HCT116 (cell line): Measurements from ENCODE around the gene TDRD9. TPM values are rescaled to one million over a fixed set of nuclear protein-coding genes. Genes with fewer than 3 reads are reported as not detected.

Experiments
- ATAC-seq: fragments of 200-7000 bp; cut with Tn5 transposase; 2 replicates; pipeline ENCODE4 v1.9.1; 2020; ENCODE audit warnings: mild to moderate bottlenecking, moderate library complexity
- BruUV-seq: library from RNA; stranded (reverse); fragments of 400-500 nt; replicated peaks from 2 replicates; lab custom pipeline; 2021; lab: Mats Ljungman, UMichigan
- CTCF ChIA-PET: fragments of 300-600 bp; sonication (Branson Sonifier 250); formaldehyde crosslinking; loops from one replicate; lab custom pipeline; 2021; ENCODE audit warnings: antibody characterized with exemption; lab: Charles Lee
- POLR2A ChIA-PET: fragments of 300-600, 350-600 bp; sonication (Branson Sonifier 250); formaldehyde crosslinking; loops from one replicate; lab custom pipeline; 2021; ENCODE audit warnings: antibody characterized with exemption; lab: Charles Lee
- RAD21 ChIA-PET, 2 experiments: fragments of 300-600 bp; sonication (Branson Sonifier 250); formaldehyde crosslinking; loops; one replicate each; lab custom pipeline; 2023; ENCODE audit warnings: low total read pairs in 2 of 2; ENCODE audit not compliant: uncharacterized antibody in 2 of 2, unreplicated experiment in 2 of 2, low non-redundant PET in 1 of 2; lab: Charles Lee
- DNase-seq: peaks from one replicate; pipeline ENCODE4 v3.0.0-alpha.2; 2010; ENCODE audit warnings: low read depth, low spot score
- H2AFZ ChIP-seq: fragments of 200-600 bp; shearing (Covaris generic), sonication (generic); 2 replicates; pipeline ENCODE4 v1.6.1; 2017; ENCODE audit warnings: low read depth, mixed run types, mixed read lengths, antibody characterized with exemption, low read length; ENCODE audit not compliant: poor library complexity, severe bottlenecking
- H3K27ac ChIP-seq: 2 replicates; pipeline ENCODE4 v1.5.1; 2012; ENCODE audit warnings: low read depth, low read length
- H3K27me3 ChIP-seq: fragments of 200-600 bp; sonication (generic); 2 replicates; pipeline ENCODE4 v1.6.1; 2016; ENCODE audit warnings: mixed run types, low read length, mixed read lengths; ENCODE audit not compliant: insufficient read depth
- H3K36me3 ChIP-seq, 2 experiments: fragments of 200-500 bp in 1 of 2; fragments of 200-600 bp in 1 of 2; sonication (Bioruptor generic) in 1 of 2; sonication (generic) in 1 of 2; 2 replicates each; pipeline versions ENCODE4 v1.5.1 to v1.6.1; 2014 to 2016; ENCODE audit warnings: low read length in 2 of 2, inconsistent platforms in 1 of 2, mixed read lengths in 1 of 2, mixed run types in 1 of 2; ENCODE audit not compliant: insufficient read depth in 2 of 2, control insufficient read depth in 1 of 2
- H3K4me1 ChIP-seq, 2 experiments: fragments of 200-600 bp in 1 of 2; sonication (generic) in 1 of 2; 2 replicates each; pipeline versions ENCODE4 v1.5.1 to v1.6.1; 2012 to 2017; ENCODE audit warnings: low read length in 2 of 2, inconsistent platforms in 1 of 2, mild to moderate bottlenecking in 1 of 2, mixed read lengths in 1 of 2, mixed run types in 1 of 2, moderate library complexity in 1 of 2; ENCODE audit not compliant: insufficient read depth in 2 of 2, control insufficient read depth in 1 of 2
- H3K4me2 ChIP-seq: fragments of 200-600 bp; sonication (generic); 2 replicates; pipeline ENCODE4 v1.6.1; 2017; ENCODE audit warnings: mixed run types, low read length, mixed read lengths
- H3K4me3 ChIP-seq, 2 experiments: fragments of 200-600 bp in 1 of 2; sonication (generic) in 1 of 2; replicated peaks in 1 of 2; 2 replicates each; pipeline ENCODE4 v1.5.1; 2011 to 2016; ENCODE audit warnings: low read length in 2 of 2, control low read depth in 1 of 2, low read depth in 1 of 2, mild to moderate bottlenecking in 1 of 2, mixed read lengths in 1 of 2, mixed run types in 1 of 2
- H3K79me2 ChIP-seq: fragments of 200-600 bp; sonication (generic); 2 replicates; pipeline ENCODE4 v1.6.1; 2017; ENCODE audit warnings: mild to moderate bottlenecking, mixed run types, low read length, moderate library complexity, mixed read lengths; ENCODE audit not compliant: insufficient read depth
- H3K9ac ChIP-seq: fragments of 200-600 bp; sonication (generic); 2 replicates; pipeline ENCODE4 v1.6.1; 2016; ENCODE audit warnings: low read length, mixed read lengths
- H3K9me2 ChIP-seq: fragments of 200-600 bp; sonication (generic), shearing (Covaris generic); 2 replicates; pipeline ENCODE4 v1.6.1; 2017; ENCODE audit warnings: mixed run types, mild to moderate bottlenecking, moderate library complexity; ENCODE audit not compliant: insufficient read depth
- H3K9me3 ChIP-seq, 2 experiments: fragments of 200-500 bp in 1 of 2; fragments of 200-600 bp in 1 of 2; sonication (Bioruptor generic) in 1 of 2; sonication (generic) in 1 of 2; 2 replicates each; pipeline ENCODE4 v1.6.1; 2014 to 2017; ENCODE audit warnings: low read length in 2 of 2, mixed read lengths in 2 of 2, inconsistent platforms in 1 of 2, low read depth in 1 of 2, mild to moderate bottlenecking in 1 of 2, mixed run types in 1 of 2, moderate library complexity in 1 of 2; ENCODE audit not compliant: control insufficient read depth in 1 of 2, insufficient read depth in 1 of 2
- H4K20me1 ChIP-seq: fragments of 200-600 bp; sonication (generic), shearing (Covaris generic); 2 replicates; pipeline ENCODE4 v1.6.1; 2017; ENCODE audit warnings: mixed run types, mild to moderate bottlenecking, moderate library complexity; ENCODE audit not compliant: insufficient read depth
- ATF3 ChIP-seq: IDR thresholded peaks from 2 replicates; pipeline ENCODE4 v1.6.1; 2012
- CEBPB ChIP-seq: IDR thresholded peaks from 2 replicates; pipeline ENCODE4 v1.6.1; 2012; ENCODE audit warnings: low read depth
- CTCF ChIP-seq, 3 experiments: fragments of 200-600 bp in 1 of 3; sonication (generic) in 1 of 3; IDR thresholded peaks in 2 of 3; conservative IDR thresholded peaks in 1 of 3; 2 replicates each; pipeline ENCODE4 v1.5.1; 2012 to 2017; ENCODE audit warnings: low read depth in 2 of 3, low read length in 2 of 3, antibody characterized with exemption in 1 of 3, borderline replicate concordance in 1 of 3, control low read depth in 1 of 3, mild to moderate bottlenecking in 1 of 3, mixed read lengths in 1 of 3, mixed run types in 1 of 3, moderate library complexity in 1 of 3; ENCODE audit not compliant: insufficient read depth in 1 of 3
- EGR1 ChIP-seq: IDR thresholded peaks from 2 replicates; pipeline ENCODE4 v1.6.1; 2012; ENCODE audit warnings: low read depth
- ELF1 ChIP-seq: IDR thresholded peaks from 2 replicates; pipeline ENCODE4 v1.6.1; 2012; ENCODE audit warnings: low read depth, borderline replicate concordance
- EZH2 ChIP-seq: fragments of 200-600 bp; sonication (generic); IDR thresholded peaks from 2 replicates; pipeline ENCODE4 v1.6.1; 2017; ENCODE audit warnings: antibody characterized with exemption, mixed run types
- EZH2phosphoT487 ChIP-seq: fragments of 200-600 bp; IDR thresholded peaks from 2 replicates; pipeline ENCODE4 v1.6.1; 2018; ENCODE audit warnings: antibody characterized with exemption, borderline replicate concordance
- FOSL1 ChIP-seq: IDR thresholded peaks from 2 replicates; pipeline ENCODE4 v1.6.1; 2012; ENCODE audit warnings: low read depth
- JUND ChIP-seq: IDR thresholded peaks from 2 replicates; pipeline ENCODE4 v1.6.1; 2012
- MAX ChIP-seq: IDR thresholded peaks from 2 replicates; pipeline ENCODE4 v1.6.1; 2012
- REST ChIP-seq: IDR thresholded peaks from 2 replicates; pipeline ENCODE4 v1.6.1; 2012; ENCODE audit warnings: low read depth
- SP1 ChIP-seq: IDR thresholded peaks from 2 replicates; pipeline ENCODE4 v1.6.1; 2012; ENCODE audit warnings: low read depth
- SRF ChIP-seq: IDR thresholded peaks from 2 replicates; pipeline ENCODE4 v1.6.1; 2012; ENCODE audit warnings: low read depth
- YY1 ChIP-seq: IDR thresholded peaks from 2 replicates; pipeline ENCODE4 v1.6.1; 2011; ENCODE audit warnings: low read length, low read depth, moderate library complexity, mild to moderate bottlenecking; ENCODE audit not compliant: insufficient replicate concordance; ENCODE audit errors: extremely low read depth
- intact Hi-C: fragments of 100-400 bp; cut with micrococcal nuclease; formaldehyde crosslinking; loops from 2 replicates; pipeline ENCODE4 v1.10.0; 2022
- total RNA-seq: library from RNA; stranded (reverse); gene quantifications from one replicate; pipeline ENCODE4 v1.2.1, GENCODE V29; 2021; ENCODE audit not compliant: unreplicated experiment

The TDRD9 gene
- total RNA-seq, 1 experiment from 2014 or later = not detected

- TF ChIP-seq CTCF (IDR thresholded peaks at IDR 0.05 in 2 of 3, conservative IDR thresholded peaks at IDR 0.05 in 1 of 3; ENCODE audit: borderline replicate concordance in 1 of 3, insufficient read depth in 1 of 3, low read depth in 2 of 3, low read length in 2 of 3) (no peak), SP1 (no peak), MAX (no peak), EGR1 (no peak), ATF3 (no peak), JUND (no peak), EZH2 (no peak)
- TF ChIP-seq, all 23 proteins: peak for 0
Observed at GRCh38 chr14:103909531-103910261, 18.6 kb upstream of the TDRD9 start (continued).

- intact Hi-C loops = loop anchor here (1.0 kb wide), 3 partner anchors 9 to 189 kb away; no protein-coding TSS in a partner anchor
- Histone ChIP-seq H3K9ac (peak overlapping the region; percentile 29), H3K4me1 (peaks cover 5 to 11% of the 10 kb centered on the region in 2 experiments; a peak in 3 of 4 replicates), H3K27ac (peak overlapping the region; percentile 49), H3K4me2 (peak overlapping the region; percentile 49), H3K79me2 (peaks cover 19% of the 10 kb centered on the region; the same call in 1 of the 2 replicates), H4K20me1 (peaks cover 4% of the 10 kb centered on the region; the same call in 1 of the 2 replicates), H3K4me3 (0 out of 4 replicates have a peak overlapping the region, but pooled peaks of 1 of the 2 experiments have one; percentile 4), H3K36me3 (peaks cover 24 to 26% of the 10 kb centered on the region in 2 experiments; a peak in 3 of 4 replicates), H3K9me3 (no peaks in the 10 kb centered on the region), H3K27me3 (no peaks in the 10 kb centered on the region), H2AFZ (no peak overlapping the region), H3K9me2 (no peaks in the 10 kb centered on the region)
- RAD21 ChIA-PET = interaction anchor here (0.9 to 1.1 kb wide), 4 partner anchors 63 to 102 kb away, joined by 3 to 5 read pairs (median 4); partner anchors contain the start of gene PPP1R13B (in 1 of the 2)
- ATAC-seq = peak; percentile 100
- POLR2A ChIA-PET = interaction anchor here (1.0 kb wide), 1 partner anchor 12 kb away, joined by 3 read pairs; no protein-coding TSS in a partner anchor
- CTCF ChIA-PET = interaction anchor here (0.8 to 1.7 kb wide), 8 partner anchors 10 to 102 kb away, joined by 3 to 25 read pairs (median 4); partner anchors contain the start of gene RD3L
- DNase-seq = peak; percentile 86
- no TSS peak for BruUV-seq
- TF ChIP-seq ELF1 (no peak), EZH2phosphoT487 (no peak), REST (no peak), EGR1 (peak; percentile 88), SRF (no peak), CEBPB (no peak), FOSL1 (no peak), YY1 (peak; percentile 39), EZH2 (no peak)
Observed at GRCh38 chr14:103910262-103910935, 17.9 kb upstream of the TDRD9 start.
